OCI-LY1 (cell line): ENCODE measurements around the gene UTS2R.

Experiments
- H2AFZ ChIP-seq: fragments of 200-600 bp; sonication (generic), shearing (Covaris generic); 2 replicates; pipeline ENCODE4 v1.6.0; 2014; ENCODE audit warnings: antibody characterized with exemption, mild to moderate bottlenecking, low read length
- H3F3A ChIP-seq: fragments of 200-600 bp; sonication (generic), shearing (Covaris generic); 2 replicates; pipeline ENCODE4 v1.6.0; 2014; ENCODE audit warnings: mild to moderate bottlenecking, antibody characterized with exemption, low read length, moderate library complexity; ENCODE audit not compliant: insufficient read depth
- H3K27ac ChIP-seq: fragments of 200-600 bp; sonication (generic); 2 replicates; pipeline ENCODE4 v1.5.1; 2014; ENCODE audit warnings: low read length, mixed run types, mild to moderate bottlenecking, low read depth; ENCODE audit not compliant: poor library complexity, severe bottlenecking
- H3K27me3 ChIP-seq: fragments of 200-600 bp; sonication (generic); 2 replicates; pipeline ENCODE4 v1.6.0; 2014; ENCODE audit warnings: antibody characterized with exemption, mild to moderate bottlenecking, low read length, moderate library complexity; ENCODE audit not compliant: insufficient read depth
- H3K36me3 ChIP-seq: fragments of 200-600 bp; sonication (generic); 2 replicates; pipeline ENCODE4 v1.6.1; 2014; ENCODE audit warnings: mild to moderate bottlenecking, antibody characterized with exemption, low read length, moderate library complexity, mixed read lengths; ENCODE audit not compliant: insufficient read depth
- H3K4me1 ChIP-seq: fragments of 200-600 bp; sonication (generic); 2 replicates; pipeline ENCODE4 v1.5.1; 2014; ENCODE audit warnings: mild to moderate bottlenecking, low read length, moderate library complexity; ENCODE audit not compliant: insufficient read depth, severe bottlenecking
- H3K4me2 ChIP-seq: fragments of 200-600 bp; sonication (generic), shearing (Covaris generic); 2 replicates; pipeline ENCODE4 v1.6.1; 2014; ENCODE audit warnings: low read length
- H3K4me3 ChIP-seq: fragments of 200-600 bp; sonication (generic); 2 replicates; pipeline ENCODE4 v1.5.1; 2014; ENCODE audit warnings: low read length, low read depth, mild to moderate bottlenecking, mixed read lengths; ENCODE audit not compliant: poor library complexity, severe bottlenecking
- H3K79me2 ChIP-seq: fragments of 200-600 bp; shearing (Covaris generic); 2 replicates; pipeline ENCODE4 v1.6.1; 2016; ENCODE audit warnings: mixed run types, low read length, mixed read lengths; ENCODE audit not compliant: insufficient read depth
- H3K9ac ChIP-seq: fragments of 200-600 bp; sonication (generic), shearing (Covaris generic); 2 replicates; pipeline ENCODE4 v1.6.1; 2014; ENCODE audit warnings: mild to moderate bottlenecking, low read length, mixed read lengths
- H3K9me2 ChIP-seq: fragments of 200-600 bp; sonication (generic), shearing (Covaris generic); 2 replicates; pipeline ENCODE4 v1.6.1; 2014; ENCODE audit warnings: low read depth, mild to moderate bottlenecking, low read length, mixed read lengths
- H3K9me3 ChIP-seq: fragments of 200-600 bp; shearing (Covaris generic); 2 replicates; pipeline ENCODE4 v1.6.1; 2014; ENCODE audit warnings: low read length, mixed read lengths
- H4K20me1 ChIP-seq: fragments of 200-600 bp; sonication (generic), shearing (Covaris generic); 2 replicates; pipeline ENCODE4 v1.6.0; 2016; ENCODE audit warnings: mild to moderate bottlenecking, low read length; ENCODE audit not compliant: insufficient read depth
- CTCF ChIP-seq: fragments of 200-600 bp; sonication (generic), shearing (Covaris generic); IDR thresholded peaks from 2 replicates; pipeline ENCODE4 v1.5.1; 2017; ENCODE audit warnings: mild to moderate bottlenecking, antibody characterized with exemption, low read length, moderate library complexity, mixed read lengths
- EZH2 ChIP-seq: fragments of 200-600 bp; sonication (generic), shearing (Covaris generic); IDR thresholded peaks from 2 replicates; pipeline ENCODE4 v1.8.0; 2017; ENCODE audit warnings: borderline replicate concordance, mixed run types, mild to moderate bottlenecking, antibody characterized with exemption, low read length, moderate library complexity, mixed read lengths

Gene UTS2R

GRCh38 chr17:82415786-82416185 is 44.2 kb downstream of the UTS2R start:
- H3K27ac ChIP-seq = no peak overlapping the region
- no peaks in the 10 kb centered on the region for H3F3A ChIP-seq
- peaks cover 7% of the 10 kb centered on the region for H3K36me3 ChIP-seq
- peaks cover 21% of the 10 kb centered on the region for H3K4me1 ChIP-seq
- no peaks in the 10 kb centered on the region for H4K20me1 ChIP-seq
- no peak overlapping the region for H2AFZ ChIP-seq
- no peaks in the 10 kb centered on the region for H3K9me2 ChIP-seq
- H3K79me2 ChIP-seq = no peaks in the 10 kb centered on the region
- no peaks in the 10 kb centered on the region for H3K9me3 ChIP-seq
- no peak overlapping the region for H3K4me2 ChIP-seq
- H3K9ac ChIP-seq = no peak overlapping the region
- H3K27me3 ChIP-seq = no peaks in the 10 kb centered on the region
- no peak overlapping the region for H3K4me3 ChIP-seq
- no peak for TF ChIP-seq CTCF
- no peak for TF ChIP-seq EZH2

- Histone ChIP-seq H3K4me3 (no peak overlapping the region), H4K20me1 (no peaks in the 10 kb centered on the region), H3K27me3 (no peaks in the 10 kb centered on the region), H3K36me3 (peaks cover 12% of the 10 kb centered on the region), H3K9ac (no peak overlapping the region), H3F3A (no peaks in the 10 kb centered on the region), H2AFZ (no peak overlapping the region), H3K9me2 (no peaks in the 10 kb centered on the region), H3K9me3 (no peaks in the 10 kb centered on the region), H3K4me2 (no peak overlapping the region), H3K27ac (no peak overlapping the region), H3K79me2 (no peaks in the 10 kb centered on the region), H3K4me1 (peaks cover 21% of the 10 kb centered on the region)
- TF ChIP-seq CTCF (no peak), EZH2 (no peak)
These were observed 44.7 kb downstream of the UTS2R start for GRCh38 chr17:82416264-82416663.

GRCh38 chr17:82416771-82417170 is 45.2 kb downstream of the UTS2R start:
- H3K4me2 ChIP-seq = no peak overlapping the region

More at GRCh38 chr17:82416771-82417170, 45.2 kb downstream of the UTS2R start:
- H3K9me2 ChIP-seq = no peaks in the 10 kb centered on the region
- peaks cover 13% of the 10 kb centered on the region for H3K36me3 ChIP-seq
- H2AFZ ChIP-seq = no peak overlapping the region
- no peak overlapping the region for H3K27ac ChIP-seq
- H3K9me3 ChIP-seq = no peaks in the 10 kb centered on the region
- H3K9ac ChIP-seq = no peak overlapping the region
- no peaks in the 10 kb centered on the region for H3K79me2 ChIP-seq
- H4K20me1 ChIP-seq = no peaks in the 10 kb centered on the region
- H3K4me1 ChIP-seq = peaks cover 21% of the 10 kb centered on the region
- no peaks in the 10 kb centered on the region for H3K27me3 ChIP-seq
- H3F3A ChIP-seq = no peaks in the 10 kb centered on the region
- TF ChIP-seq EZH2 = no peak
- TF ChIP-seq CTCF = no peak
- H3K4me3 ChIP-seq = no peak overlapping the region
